Measurements from ENCODE around the gene LRFN3.

- no peak for TF ChIP-seq CTCF (IDR thresholded peaks at IDR 0.05)
- no peak for TF ChIP-seq EZH2phosphoT487 (IDR thresholded peaks at IDR 0.05)
- no peak for TF ChIP-seq EZH2 (IDR thresholded peaks at IDR 0.05)
These were observed 42.7 kb downstream of the LRFN3 start for GRCh38 chr19:35978832-35979365.

Data from neural progenitor cell (in vitro differentiated cells).